ENCODE data around the gene LYRM1. TPM values are rescaled to one million over a fixed set of nuclear protein-coding genes. Genes with fewer than 3 reads are reported as not detected.

The LYRM1 gene
- total and polyA plus RNA-seq, 2 of the 4 experiments (the other 2 are of a cell fraction) = 19.0 to 35.0 TPM

- ChIA-PET POLR2A (ENCODE audit: unreplicated experiment) (no interaction called here), CTCF (no interaction called here)
- TF ChIP-seq FOS (IDR thresholded peaks at IDR 0.05; ENCODE audit: low read depth, low read length) (no peak), NFE2L2 (IDR thresholded peaks at IDR 0.05; ENCODE audit: low read depth, low read length) (no peak), RCOR1 (IDR thresholded peaks at IDR 0.05; ENCODE audit: insufficient replicate concordance, low read length) (no peak), SMC3 (IDR thresholded peaks at IDR 0.05; ENCODE audit: low read depth, low read length) (no peak), USF2 (IDR thresholded peaks at IDR 0.05; ENCODE audit: low read depth, low read length) (no peak), MAFK (IDR thresholded peaks at IDR 0.05; ENCODE audit: low read depth, low read length) (no peak), CEBPB (IDR thresholded peaks at IDR 0.05; ENCODE audit: low read depth, low read length) (no peak), CHD1 (IDR thresholded peaks at IDR 0.05; ENCODE audit: low read depth, low read length) (no peak), RFX5 (IDR thresholded peaks at IDR 0.05; ENCODE audit: low read depth, low read length) (no peak), POLR2A (IDR thresholded peaks at IDR 0.05; ENCODE audit: low read depth, low read length) (no peak), MXI1 (IDR thresholded peaks at IDR 0.05; ENCODE audit: borderline replicate concordance, low read depth, low read length) (no peak), BHLHE40 (IDR thresholded peaks at IDR 0.05; ENCODE audit: low read depth, low read length) (no peak), MAZ (IDR thresholded peaks at IDR 0.05; ENCODE audit: borderline replicate concordance, low read depth, low read length) (no peak), RAD21 (IDR thresholded peaks at IDR 0.05; ENCODE audit: low read length) (no peak)
- TF ChIP-seq, protein P1, sequence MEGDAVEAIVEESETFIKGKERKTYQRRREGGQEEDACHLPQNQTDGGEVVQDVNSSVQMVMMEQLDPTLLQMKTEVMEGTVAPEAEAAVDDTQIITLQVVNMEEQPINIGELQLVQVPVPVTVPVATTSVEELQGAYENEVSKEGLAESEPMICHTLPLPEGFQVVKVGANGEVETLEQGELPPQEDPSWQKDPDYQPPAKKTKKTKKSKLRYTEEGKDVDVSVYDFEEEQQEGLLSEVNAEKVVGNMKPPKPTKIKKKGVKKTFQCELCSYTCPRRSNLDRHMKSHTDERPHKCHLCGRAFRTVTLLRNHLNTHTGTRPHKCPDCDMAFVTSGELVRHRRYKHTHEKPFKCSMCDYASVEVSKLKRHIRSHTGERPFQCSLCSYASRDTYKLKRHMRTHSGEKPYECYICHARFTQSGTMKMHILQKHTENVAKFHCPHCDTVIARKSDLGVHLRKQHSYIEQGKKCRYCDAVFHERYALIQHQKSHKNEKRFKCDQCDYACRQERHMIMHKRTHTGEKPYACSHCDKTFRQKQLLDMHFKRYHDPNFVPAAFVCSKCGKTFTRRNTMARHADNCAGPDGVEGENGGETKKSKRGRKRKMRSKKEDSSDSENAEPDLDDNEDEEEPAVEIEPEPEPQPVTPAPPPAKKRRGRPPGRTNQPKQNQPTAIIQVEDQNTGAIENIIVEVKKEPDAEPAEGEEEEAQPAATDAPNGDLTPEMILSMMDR (conservative IDR thresholded peaks at IDR 0.05; ENCODE audit: low read depth, low read length) = no peak
- TF ChIP-seq, protein P2, sequence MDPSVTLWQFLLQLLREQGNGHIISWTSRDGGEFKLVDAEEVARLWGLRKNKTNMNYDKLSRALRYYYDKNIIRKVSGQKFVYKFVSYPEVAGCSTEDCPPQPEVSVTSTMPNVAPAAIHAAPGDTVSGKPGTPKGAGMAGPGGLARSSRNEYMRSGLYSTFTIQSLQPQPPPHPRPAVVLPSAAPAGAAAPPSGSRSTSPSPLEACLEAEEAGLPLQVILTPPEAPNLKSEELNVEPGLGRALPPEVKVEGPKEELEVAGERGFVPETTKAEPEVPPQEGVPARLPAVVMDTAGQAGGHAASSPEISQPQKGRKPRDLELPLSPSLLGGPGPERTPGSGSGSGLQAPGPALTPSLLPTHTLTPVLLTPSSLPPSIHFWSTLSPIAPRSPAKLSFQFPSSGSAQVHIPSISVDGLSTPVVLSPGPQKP (IDR thresholded peaks at IDR 0.05; ENCODE audit: borderline replicate concordance, low read depth, low read length) = no peak
- dilution Hi-C loops (cut with HindIII; ENCODE audit: low sequenced_read_pairs, unreplicated experiment) = no loop called here
- ATAC-seq (ENCODE audit: low read depth) = no peak
- Histone ChIP-seq H3K14ac (replicated peaks; ENCODE audit: low read depth, low read length) (no peak overlapping the region), H3K27ac (ENCODE audit: insufficient read depth, low read length) (no peak overlapping the region), H3K23ac (ENCODE audit: low read depth, low read length) (no peak overlapping the region), H3K36me3 (ENCODE audit: control insufficient read depth, insufficient read depth, low read length) (no peaks in the 10 kb centered on the region), H3K4me1 (ENCODE audit: control insufficient read depth, insufficient read depth, low read length) (no peaks in the 10 kb centered on the region), H3K79me1 (ENCODE audit: low read depth in 1 of 2, low read length in 2 of 2) (no peaks in the 10 kb centered on the region), H3K4me2 (ENCODE audit: low read depth, low read length) (no peak overlapping the region), H2BK15ac (ENCODE audit: low read depth, low read length) (no peak overlapping the region), H4K20me1 (ENCODE audit: insufficient read depth, low read length) (no peaks in the 10 kb centered on the region), H3K9me3 (ENCODE audit: control insufficient read depth, insufficient read depth, low read length) (no peaks in the 10 kb centered on the region), H2BK20ac (ENCODE audit: low read depth, low read length) (no peak overlapping the region), H4K91ac (ENCODE audit: insufficient read depth, low read depth, low read length) (no peak overlapping the region), H4K8ac (ENCODE audit: low read depth in 2 of 2, low read length in 2 of 2) (no peak overlapping the region), H3K18ac (ENCODE audit: low read depth, low read length) (no peak overlapping the region), H2AFZ (replicated peaks; ENCODE audit: low read length, poor library complexity) (no peak overlapping the region), H2BK5ac (ENCODE audit: low read depth, low read length, poor library complexity, severe bottlenecking) (no peak overlapping the region), H3K4ac (ENCODE audit: low read depth, low read length) (no peak overlapping the region), H2BK120ac (ENCODE audit: low read depth, low read length) (no peak overlapping the region), H3K4me3 (ENCODE audit: insufficient read depth, low read depth, low read length) (no peak overlapping the region), H2AK9ac (replicated peaks; ENCODE audit: low read depth, low read length, poor library complexity) (no peak overlapping the region), H3K9ac (ENCODE audit: low read depth, low read length) (no peak overlapping the region), H3K9me1 (ENCODE audit: insufficient read depth, low read length) (no peaks in the 10 kb centered on the region), H2AK5ac (ENCODE audit: low read depth, low read length) (no peak overlapping the region), H4K5ac (ENCODE audit: low read depth, low read length) (no peak overlapping the region), H3K56ac (ENCODE audit: extremely low read depth, insufficient read depth, low read length) (no peak overlapping the region), H3K27me3 (ENCODE audit: control insufficient read depth, insufficient read depth, low read length) (no peaks in the 10 kb centered on the region; the same call in 1 of the 2 replicates)
- in situ Hi-C loops (cut with MboI; ENCODE audit: low sequenced_read_pairs) = no loop called here
- intact Hi-C loops (cut with micrococcal nuclease) = no loop called here
- WGBS, 2 experiments (ENCODE audit: extremely low coverage in 2 of 2, insufficient read length in 1 of 2) = no CpG with 5 or more reads among the region's 6 CpGs
- no TSS peak for BruUV-seq (replicated peaks)
- DNase-seq = no peak
Measured at GRCh38 chr16:20937736-20938135, 37.2 kb downstream of the LYRM1 start.

Data from IMR-90 (cell line).